ENCODE data around the gene RGS9.

DNA sequence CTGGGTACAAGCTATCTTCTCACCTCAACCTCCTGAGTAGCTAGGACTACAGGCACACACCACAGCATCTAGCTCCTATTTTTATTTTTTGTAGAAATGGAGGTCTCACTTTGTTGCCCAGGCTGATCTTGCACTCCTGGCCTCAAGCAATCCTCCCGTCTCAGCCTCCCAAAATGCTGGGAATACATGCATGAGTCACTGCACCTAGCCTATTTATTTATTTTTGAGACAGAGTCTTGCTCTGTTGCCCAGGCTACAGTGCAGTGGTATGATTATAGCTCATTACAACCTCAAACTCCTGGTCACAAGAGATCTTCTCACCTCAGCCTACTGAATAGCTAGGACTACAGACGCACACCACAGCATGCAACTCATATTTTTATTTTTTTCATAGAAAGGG lies 40.1 kb upstream of the RGS9 start:
- TF ChIP-seq, protein P1, sequence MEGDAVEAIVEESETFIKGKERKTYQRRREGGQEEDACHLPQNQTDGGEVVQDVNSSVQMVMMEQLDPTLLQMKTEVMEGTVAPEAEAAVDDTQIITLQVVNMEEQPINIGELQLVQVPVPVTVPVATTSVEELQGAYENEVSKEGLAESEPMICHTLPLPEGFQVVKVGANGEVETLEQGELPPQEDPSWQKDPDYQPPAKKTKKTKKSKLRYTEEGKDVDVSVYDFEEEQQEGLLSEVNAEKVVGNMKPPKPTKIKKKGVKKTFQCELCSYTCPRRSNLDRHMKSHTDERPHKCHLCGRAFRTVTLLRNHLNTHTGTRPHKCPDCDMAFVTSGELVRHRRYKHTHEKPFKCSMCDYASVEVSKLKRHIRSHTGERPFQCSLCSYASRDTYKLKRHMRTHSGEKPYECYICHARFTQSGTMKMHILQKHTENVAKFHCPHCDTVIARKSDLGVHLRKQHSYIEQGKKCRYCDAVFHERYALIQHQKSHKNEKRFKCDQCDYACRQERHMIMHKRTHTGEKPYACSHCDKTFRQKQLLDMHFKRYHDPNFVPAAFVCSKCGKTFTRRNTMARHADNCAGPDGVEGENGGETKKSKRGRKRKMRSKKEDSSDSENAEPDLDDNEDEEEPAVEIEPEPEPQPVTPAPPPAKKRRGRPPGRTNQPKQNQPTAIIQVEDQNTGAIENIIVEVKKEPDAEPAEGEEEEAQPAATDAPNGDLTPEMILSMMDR (IDR thresholded peaks at IDR 0.05): no peak
- no peak for TF ChIP-seq POLR2A (IDR thresholded peaks at IDR 0.05)
- TF ChIP-seq POLR2AphosphoS5 (IDR thresholded peaks at IDR 0.05): no peak
- no peak for TF ChIP-seq EP300 (IDR thresholded peaks at IDR 0.05)

Data from stomach (tissue), 4 donors.